Endometrial microvascular endothelial cells (primary cell): ENCODE results near the gene PODN. TPM values are rescaled to one million over a fixed set of nuclear protein-coding genes. Genes with fewer than 3 reads are reported as not detected.

Experiments
- in situ Hi-C: cut with HindIII; loops from 2 replicates; pipeline ENCODE4 v1.10.0; 2017; ENCODE audit warnings: low sequenced_read_pairs, low pct_unique_long_range_greater_than_20kb; ENCODE audit errors: inconsistent ontology term
- total RNA-seq: library from RNA; depleted of rRNA; stranded (reverse); fragments of >200 nt; gene quantifications from one replicate; pipeline ENCODE4 v1.2.3, GENCODE V29; 2015; ENCODE audit errors: inconsistent ontology term

PODN gene
- total RNA-seq, 1 donor from 2014 or later, result not detected

- in situ Hi-C loops, result no loop called here
These were observed 61.6 kb downstream of the PODN start for GRCh38 chr1:53123453-53124140.

- in situ Hi-C loops, result no loop called here
These were observed 63.1 kb downstream of the PODN start for GRCh38 chr1:53125122-53125521.

- in situ Hi-C loops, result no loop called here
These were observed 63.8 kb downstream of the PODN start for GRCh38 chr1:53125623-53126360.

- in situ Hi-C loops, result no loop called here
These were observed 64.5 kb downstream of the PODN start for GRCh38 chr1:53126495-53126894.

GRCh38 chr1:53127546-53127945, 65.5 kb downstream of the PODN start:
- in situ Hi-C loops, result no loop called here

GRCh38 chr1:53128401-53128800, 66.4 kb downstream of the PODN start:
- in situ Hi-C loops, result no loop called here

- in situ Hi-C loops, result no loop called here
These were observed 68.0 kb downstream of the PODN start for GRCh38 chr1:53129891-53130597.

- in situ Hi-C loops, result no loop called here
These were observed 68.5 kb downstream of the PODN start for GRCh38 chr1:53130598-53130877.

- in situ Hi-C loops, result no loop called here
These were observed 69.0 kb downstream of the PODN start for GRCh38 chr1:53130878-53131589.

- in situ Hi-C loops, result no loop called here
These were observed 69.6 kb downstream of the PODN start for GRCh38 chr1:53131590-53131938.

GRCh38 chr1:53132176-53132575, 70.2 kb downstream of the PODN start:
- in situ Hi-C loops, result no loop called here

- in situ Hi-C loops, result no loop called here
These were observed 71.4 kb downstream of the PODN start for GRCh38 chr1:53133261-53134041.

- in situ Hi-C loops, result no loop called here
These were observed 72.1 kb downstream of the PODN start for GRCh38 chr1:53134042-53134485.

Other genes starting within 250 kb of the PODN start
- under 0.01 TPM for gene ZYG11A, start 219.5 kb upstream of the PODN start, total RNA-seq
- 4.5 TPM for gene ECHDC2, start 140.5 kb upstream of the PODN start, total RNA-seq
- 132 TPM for gene SCP2, start 134.9 kb upstream of the PODN start, total RNA-seq
- not detected for gene SLC1A7, start 80.4 kb downstream of the PODN start, total RNA-seq
- 15.8 TPM for gene CPT2, start 134.6 kb downstream of the PODN start, total RNA-seq
- gene CZIB, start 158.4 kb downstream of the PODN start, total RNA-seq, result 52.9 TPM
- gene MAGOH, start 176.3 kb downstream of the PODN start, total RNA-seq, result 50.3 TPM